Astrocyte (in vitro differentiated cells and primary cell): ENCODE measurements around the gene TMA16. TPM values are rescaled to one million over a fixed set of nuclear protein-coding genes. Genes with fewer than 3 reads are reported as not detected.

Experiments
- DNase-seq: peaks from one replicate; pipeline ENCODE4 v3.0.0-alpha.2; 2010; ENCODE audit warnings: low read depth
- FAIRE-seq: peaks from 2 replicates; lab custom pipeline; 2011; peaks lifted over from hg19 to GRCh38; lab: Jason Lieb, UNC
- H2AFZ ChIP-seq: 2 replicates; pipeline ENCODE4 v1.6.0; 2012; ENCODE audit warnings: low read depth, low read length, inconsistent platforms
- H3K27ac ChIP-seq: 2 replicates; pipeline ENCODE4 v1.5.1; 2011; ENCODE audit warnings: low read depth, low read length, inconsistent platforms
- H3K27me3 ChIP-seq: 2 replicates; pipeline ENCODE4 v1.6.0; 2011; ENCODE audit warnings: low read length, inconsistent platforms; ENCODE audit not compliant: insufficient read depth
- H3K36me3 ChIP-seq: 2 replicates; pipeline ENCODE4 v1.5.1; 2011; ENCODE audit warnings: low read length, inconsistent platforms; ENCODE audit not compliant: insufficient read depth
- H3K4me1 ChIP-seq: 2 replicates; pipeline ENCODE4 v1.5.1; 2011; ENCODE audit warnings: low read length, inconsistent platforms; ENCODE audit not compliant: insufficient read depth
- H3K4me2 ChIP-seq: 2 replicates; pipeline ENCODE4 v1.6.0; 2012; ENCODE audit warnings: low read length, inconsistent platforms
- H3K4me3 ChIP-seq: 2 replicates; pipeline ENCODE4 v1.5.1; 2011; ENCODE audit warnings: low read depth, mild to moderate bottlenecking, low read length, inconsistent platforms; ENCODE audit not compliant: insufficient read depth
- H3K79me2 ChIP-seq: 2 replicates; pipeline ENCODE4 v1.6.0; 2012; ENCODE audit warnings: mild to moderate bottlenecking, low read length, inconsistent platforms; ENCODE audit not compliant: insufficient read depth
- H3K9ac ChIP-seq: 2 replicates; pipeline ENCODE4 v1.6.0; 2012; ENCODE audit warnings: mild to moderate bottlenecking, low read length, inconsistent platforms
- H3K9me3 ChIP-seq: 2 replicates; pipeline ENCODE4 v1.5.1; 2012; ENCODE audit warnings: low read depth, mild to moderate bottlenecking, low read length, inconsistent platforms; ENCODE audit not compliant: insufficient read depth
- H4K20me1 ChIP-seq: 2 replicates; pipeline ENCODE4 v1.6.0; 2012; ENCODE audit warnings: low read length, inconsistent platforms; ENCODE audit not compliant: insufficient read depth
- H3K27ac Mint-ChIP-seq: one replicate; pipeline ENCODE4 v1.8.0; 2021; ENCODE audit warnings: mild to moderate bottlenecking, mixed read lengths; ENCODE audit not compliant: unreplicated experiment
- H3K27me3 Mint-ChIP-seq: one replicate; pipeline ENCODE4 v1.8.0; 2021; ENCODE audit warnings: low read depth, mixed read lengths; ENCODE audit not compliant: unreplicated experiment
- H3K36me3 Mint-ChIP-seq: one replicate; pipeline ENCODE4 v1.8.0; 2021; ENCODE audit warnings: low read depth, mixed read lengths; ENCODE audit not compliant: unreplicated experiment
- H3K4me1 Mint-ChIP-seq: one replicate; pipeline ENCODE4 v1.8.0; 2021; ENCODE audit warnings: low read depth, mixed read lengths; ENCODE audit not compliant: unreplicated experiment
- H3K4me3 Mint-ChIP-seq: one replicate; pipeline ENCODE4 v1.8.0; 2021; ENCODE audit warnings: mild to moderate bottlenecking, moderate library complexity, mixed read lengths; ENCODE audit not compliant: unreplicated experiment
- H3K9me3 Mint-ChIP-seq: one replicate; pipeline ENCODE4 v1.8.0; 2021; ENCODE audit warnings: mild to moderate bottlenecking, mixed read lengths; ENCODE audit not compliant: unreplicated experiment
- EZH2 ChIP-seq: IDR thresholded peaks from 2 replicates; pipeline ENCODE4 v1.6.1; 2012; ENCODE audit warnings: mild to moderate bottlenecking, low read length, inconsistent platforms; ENCODE audit not compliant: insufficient read depth
- total RNA-seq: library from RNA; stranded (reverse); gene quantifications from 2 replicates; pipeline ENCODE4 v1.2.1, GENCODE V29; 2021
- TF ChIP-seq, protein P1 (sequence below): IDR thresholded peaks from 2 replicates; pipeline ENCODE4 v1.5.1; 2011; ENCODE audit warnings: low read depth, mild to moderate bottlenecking, inconsistent platforms, low read length, moderate library complexity; ENCODE audit not compliant: insufficient read depth

Gene TMA16
- total RNA-seq, 1 donor from 2014 or later: 33.3 TPM

DNA sequence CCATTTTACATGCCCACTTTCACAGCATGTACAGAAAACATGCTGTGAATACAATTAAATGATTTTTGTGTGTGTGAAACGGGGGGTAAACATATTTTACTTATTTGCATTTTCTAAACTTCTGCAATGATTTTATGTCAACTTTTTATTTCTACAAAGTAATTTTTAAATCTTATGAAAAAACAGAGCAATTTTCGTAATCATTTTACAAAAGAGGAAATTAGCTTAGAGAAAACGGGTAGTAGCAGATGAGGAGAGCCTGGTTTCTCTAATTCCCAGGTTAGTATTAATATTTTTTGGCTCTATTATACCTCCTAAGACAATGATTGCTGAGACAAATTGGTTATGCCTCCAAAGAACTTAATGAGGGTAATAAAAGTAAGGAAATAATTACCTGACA is 24.1 kb upstream of the TMA16 start:
- no peak overlapping the region for H3K4me3 Mint-ChIP-seq

DNA sequence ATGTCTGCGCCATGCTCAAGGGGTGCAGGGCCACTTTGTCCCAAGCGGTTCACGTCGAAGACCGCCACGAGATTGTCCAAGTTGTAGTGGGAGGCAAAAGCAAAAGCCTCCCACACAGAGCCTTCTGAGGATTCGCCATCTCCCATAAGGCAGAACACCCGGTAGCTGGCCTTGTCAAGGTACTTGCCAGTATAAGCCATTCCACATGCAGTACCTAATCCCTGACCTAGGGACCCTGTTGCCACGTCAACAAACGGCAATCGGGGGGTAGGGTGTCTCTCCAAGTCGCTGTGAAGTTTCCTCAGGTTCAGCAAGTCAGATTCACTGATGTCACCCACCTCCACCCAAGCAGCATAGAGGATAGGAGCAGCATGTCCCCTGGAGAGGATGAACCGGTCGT is 21.4 kb upstream of the TMA16 start:
- Mint-ChIP-seq H3K4me1 (peaks cover 1% of the 10 kb centered on the region), H3K9me3 (no peaks in the 10 kb centered on the region), H3K4me3 (no peak overlapping the region), H3K27me3 (peaks cover 3% of the 10 kb centered on the region), H3K27ac (no peak overlapping the region), H3K36me3 (no peaks in the 10 kb centered on the region)
- Histone ChIP-seq H3K27me3 (no peaks in the 10 kb centered on the region), H3K4me3 (no peak overlapping the region), H3K9me3 (no peaks in the 10 kb centered on the region), H3K4me2 (no peak overlapping the region), H2AFZ (no peak overlapping the region), H4K20me1 (no peaks in the 10 kb centered on the region), H3K36me3 (no peaks in the 10 kb centered on the region), H3K4me1 (no peaks in the 10 kb centered on the region), H3K79me2 (no peaks in the 10 kb centered on the region), H3K27ac (no peak overlapping the region), H3K9ac (no peak overlapping the region)
- no peak for FAIRE-seq
- no peak for TF ChIP-seq EZH2
- TF ChIP-seq, protein P1, sequence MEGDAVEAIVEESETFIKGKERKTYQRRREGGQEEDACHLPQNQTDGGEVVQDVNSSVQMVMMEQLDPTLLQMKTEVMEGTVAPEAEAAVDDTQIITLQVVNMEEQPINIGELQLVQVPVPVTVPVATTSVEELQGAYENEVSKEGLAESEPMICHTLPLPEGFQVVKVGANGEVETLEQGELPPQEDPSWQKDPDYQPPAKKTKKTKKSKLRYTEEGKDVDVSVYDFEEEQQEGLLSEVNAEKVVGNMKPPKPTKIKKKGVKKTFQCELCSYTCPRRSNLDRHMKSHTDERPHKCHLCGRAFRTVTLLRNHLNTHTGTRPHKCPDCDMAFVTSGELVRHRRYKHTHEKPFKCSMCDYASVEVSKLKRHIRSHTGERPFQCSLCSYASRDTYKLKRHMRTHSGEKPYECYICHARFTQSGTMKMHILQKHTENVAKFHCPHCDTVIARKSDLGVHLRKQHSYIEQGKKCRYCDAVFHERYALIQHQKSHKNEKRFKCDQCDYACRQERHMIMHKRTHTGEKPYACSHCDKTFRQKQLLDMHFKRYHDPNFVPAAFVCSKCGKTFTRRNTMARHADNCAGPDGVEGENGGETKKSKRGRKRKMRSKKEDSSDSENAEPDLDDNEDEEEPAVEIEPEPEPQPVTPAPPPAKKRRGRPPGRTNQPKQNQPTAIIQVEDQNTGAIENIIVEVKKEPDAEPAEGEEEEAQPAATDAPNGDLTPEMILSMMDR: no peak
- DNase-seq: no peak

More for the DNA sequence above, 24.1 kb upstream of the TMA16 start:
- Histone ChIP-seq H3K4me2 (no peak overlapping the region), H2AFZ (no peak overlapping the region), H3K9me3 (no peaks in the 10 kb centered on the region), H3K27me3 (no peaks in the 10 kb centered on the region), H4K20me1 (no peaks in the 10 kb centered on the region), H3K27ac (no peak overlapping the region), H3K36me3 (no peaks in the 10 kb centered on the region), H3K79me2 (no peaks in the 10 kb centered on the region), H3K9ac (no peak overlapping the region), H3K4me1 (no peaks in the 10 kb centered on the region), H3K4me3 (no peak overlapping the region)
- Mint-ChIP-seq H3K27me3 (peaks cover 3% of the 10 kb centered on the region), H3K9me3 (no peaks in the 10 kb centered on the region), H3K27ac (no peak overlapping the region), H3K36me3 (no peaks in the 10 kb centered on the region), H3K4me1 (peaks cover 1% of the 10 kb centered on the region)
- DNase-seq: no peak
- no peak for TF ChIP-seq EZH2
- TF ChIP-seq, protein P1: no peak
- no peak for FAIRE-seq

GRCh38 chr4:163473576-163473975 is 20.9 kb upstream of the TMA16 start, which contains the start of gene TKTL2:
Gene TKTL2, minus strand, starts transcription at chr4:163473754. Its CDS starts 20 bp downstream, at chr4:163473734.
- TF ChIP-seq, protein P1: no peak
- no peak for TF ChIP-seq EZH2
- H3K36me3 Mint-ChIP-seq: no peaks in the 10 kb centered on the region
- H3K36me3 ChIP-seq: no peaks in the 10 kb centered on the region
- H3K4me1 ChIP-seq: no peaks in the 10 kb centered on the region
- no peaks in the 10 kb centered on the region for H3K79me2 ChIP-seq
- H3K4me3 Mint-ChIP-seq: no peak within 1 kb of the TSS
- H2AFZ ChIP-seq: no peak within 1 kb of the TSS
- H3K9me3 ChIP-seq: no peaks in the 10 kb centered on the region
- DNase-seq (no peak), FAIRE-seq (no peak)
- peaks cover 1% of the 10 kb centered on the region for H3K4me1 Mint-ChIP-seq
- no peaks in the 10 kb centered on the region for H3K9me3 Mint-ChIP-seq
- H3K27me3 Mint-ChIP-seq: peaks cover 3% of the 10 kb centered on the region
- H3K27me3 ChIP-seq: no peaks in the 10 kb centered on the region
- H3K4me2 ChIP-seq: no peak within 1 kb of the TSS
- no peak within 1 kb of the TSS for H3K9ac ChIP-seq
- no peak within 1 kb of the TSS for H3K27ac ChIP-seq
- no peaks in the 10 kb centered on the region for H4K20me1 ChIP-seq
- no peak within 1 kb of the TSS for H3K4me3 ChIP-seq
- H3K27ac Mint-ChIP-seq: no peak within 1 kb of the TSS
